Measurements from ENCODE around the gene BCAS3.

The BCAS3 gene

GRCh38 chr17:61187038-61187437 is 509.4 kb downstream of the BCAS3 start:
- POLR2A ChIA-PET (ENCODE audit: low non-redundant PET), result no interaction called here
- TF ChIP-seq CTCF (conservative IDR thresholded peaks at IDR 0.05; ENCODE audit: low read depth), result no peak
- CTCF ChIA-PET, result no interaction called here
- DNase-seq (ENCODE audit: low spot score), result no peak
- no peak overlapping the region for H3K27ac ChIP-seq

DNA sequence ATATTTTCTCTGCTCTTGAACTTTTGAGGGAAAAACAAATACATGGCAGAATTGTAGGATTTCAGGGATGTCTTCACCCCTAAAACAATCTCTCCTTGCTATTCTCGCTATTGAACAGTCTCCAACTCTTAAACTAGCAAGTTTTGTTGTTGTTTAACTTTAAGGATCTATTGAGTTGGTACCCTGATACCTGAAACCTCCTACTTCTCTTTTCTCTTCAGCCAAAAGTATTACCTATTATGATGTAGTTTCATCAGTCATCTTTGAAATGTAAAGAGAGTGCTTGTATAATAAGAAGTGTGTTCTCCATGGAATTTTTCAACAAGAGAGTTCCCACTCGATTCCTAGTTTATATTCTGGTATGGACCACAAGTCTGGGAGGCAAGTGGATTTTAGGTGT is 510.4 kb downstream of the BCAS3 start:
- H3K27ac ChIP-seq, result no peak overlapping the region
- no peak for DNase-seq (ENCODE audit: low spot score)
- TF ChIP-seq CTCF (conservative IDR thresholded peaks at IDR 0.05; ENCODE audit: low read depth), result no peak
- ChIA-PET CTCF (no interaction called here), POLR2A (ENCODE audit: low non-redundant PET) (no interaction called here)

GRCh38 chr17:61189968-61190367 is 512.3 kb downstream of the BCAS3 start:
- no peak for DNase-seq (ENCODE audit: low spot score)
- TF ChIP-seq CTCF (conservative IDR thresholded peaks at IDR 0.05; ENCODE audit: low read depth), result no peak
- POLR2A ChIA-PET (ENCODE audit: low non-redundant PET), result no interaction called here
- CTCF ChIA-PET, result interaction anchor here (0.6 to 0.7 kb wide), 2 partner anchors 9 to 18 kb away, joined by 4 read pairs; no protein-coding TSS in a partner anchor
- H3K27ac ChIP-seq, result no peak overlapping the region

GRCh38 chr17:61196302-61196704 is 518.7 kb downstream of the BCAS3 start:
- H3K27ac ChIP-seq, result no peak overlapping the region
- POLR2A ChIA-PET (ENCODE audit: low non-redundant PET), result no interaction called here
- CTCF ChIA-PET, result no interaction called here
- no peak for TF ChIP-seq CTCF (conservative IDR thresholded peaks at IDR 0.05; ENCODE audit: low read depth)
- no peak for DNase-seq (ENCODE audit: low spot score)

DNA sequence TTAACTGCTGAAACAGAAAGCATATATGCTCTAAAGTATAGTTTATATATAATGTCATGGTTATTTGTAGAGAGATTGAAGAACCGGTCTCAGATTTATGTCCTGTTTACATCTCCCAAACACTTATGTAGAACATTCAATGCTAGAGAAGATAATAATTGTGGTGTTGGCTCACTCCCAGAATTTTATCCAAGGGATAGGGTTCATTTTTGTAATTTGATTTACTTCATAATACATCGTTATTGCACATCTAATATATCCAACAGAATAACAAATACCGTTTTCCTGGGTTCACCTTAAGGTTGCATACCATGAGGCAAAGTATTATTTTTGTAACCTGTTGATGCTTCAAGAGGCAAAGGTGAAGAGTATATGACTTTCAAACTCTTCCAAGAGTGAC is 519.1 kb downstream of the BCAS3 start:
- TF ChIP-seq CTCF (conservative IDR thresholded peaks at IDR 0.05; ENCODE audit: low read depth), result no peak
- no peak for DNase-seq (ENCODE audit: low spot score)
- CTCF ChIA-PET, result no interaction called here
- POLR2A ChIA-PET (ENCODE audit: low non-redundant PET), result no interaction called here
- no peak overlapping the region for H3K27ac ChIP-seq

- no peak overlapping the region for H3K27ac ChIP-seq
- ChIA-PET POLR2A (ENCODE audit: low non-redundant PET) (no interaction called here), CTCF (no interaction called here)
- no peak for TF ChIP-seq CTCF (conservative IDR thresholded peaks at IDR 0.05; ENCODE audit: low read depth)
- no peak for DNase-seq (ENCODE audit: low spot score)
Observed at GRCh38 chr17:61199431-61200338, 522.0 kb downstream of the BCAS3 start.

Data from RWPE1 (cell line).